ENCODE results near the gene NEK6.

GRCh38 chr9:124353811-124354274 lies 96.1 kb downstream of the NEK6 start:
- TF ChIP-seq CTCF (IDR thresholded peaks at IDR 0.05) (no peak), POLR2A (IDR thresholded peaks at IDR 0.05) (no peak)

Data from body of pancreas (tissue), 4 donors.